ENCODE data around the gene CEP41. TPM values are rescaled to one million over a fixed set of nuclear protein-coding genes. Genes with fewer than 3 reads are reported as not detected.
A peak's percentile ranks its signal among the peaks of the same experiment; 100 is the strongest.

CEP41 gene, protein sequence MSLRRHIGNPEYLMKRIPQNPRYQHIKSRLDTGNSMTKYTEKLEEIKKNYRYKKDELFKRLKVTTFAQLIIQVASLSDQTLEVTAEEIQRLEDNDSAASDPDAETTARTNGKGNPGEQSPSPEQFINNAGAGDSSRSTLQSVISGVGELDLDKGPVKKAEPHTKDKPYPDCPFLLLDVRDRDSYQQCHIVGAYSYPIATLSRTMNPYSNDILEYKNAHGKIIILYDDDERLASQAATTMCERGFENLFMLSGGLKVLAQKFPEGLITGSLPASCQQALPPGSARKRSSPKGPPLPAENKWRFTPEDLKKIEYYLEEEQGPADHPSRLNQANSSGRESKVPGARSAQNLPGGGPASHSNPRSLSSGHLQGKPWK
- 13.2 and 23.0 TPM in 2 replicates for total RNA-seq (2014; rRNA removed; shearing (Covaris generic); ENCODE audit: low replicate concordance)

DNA sequence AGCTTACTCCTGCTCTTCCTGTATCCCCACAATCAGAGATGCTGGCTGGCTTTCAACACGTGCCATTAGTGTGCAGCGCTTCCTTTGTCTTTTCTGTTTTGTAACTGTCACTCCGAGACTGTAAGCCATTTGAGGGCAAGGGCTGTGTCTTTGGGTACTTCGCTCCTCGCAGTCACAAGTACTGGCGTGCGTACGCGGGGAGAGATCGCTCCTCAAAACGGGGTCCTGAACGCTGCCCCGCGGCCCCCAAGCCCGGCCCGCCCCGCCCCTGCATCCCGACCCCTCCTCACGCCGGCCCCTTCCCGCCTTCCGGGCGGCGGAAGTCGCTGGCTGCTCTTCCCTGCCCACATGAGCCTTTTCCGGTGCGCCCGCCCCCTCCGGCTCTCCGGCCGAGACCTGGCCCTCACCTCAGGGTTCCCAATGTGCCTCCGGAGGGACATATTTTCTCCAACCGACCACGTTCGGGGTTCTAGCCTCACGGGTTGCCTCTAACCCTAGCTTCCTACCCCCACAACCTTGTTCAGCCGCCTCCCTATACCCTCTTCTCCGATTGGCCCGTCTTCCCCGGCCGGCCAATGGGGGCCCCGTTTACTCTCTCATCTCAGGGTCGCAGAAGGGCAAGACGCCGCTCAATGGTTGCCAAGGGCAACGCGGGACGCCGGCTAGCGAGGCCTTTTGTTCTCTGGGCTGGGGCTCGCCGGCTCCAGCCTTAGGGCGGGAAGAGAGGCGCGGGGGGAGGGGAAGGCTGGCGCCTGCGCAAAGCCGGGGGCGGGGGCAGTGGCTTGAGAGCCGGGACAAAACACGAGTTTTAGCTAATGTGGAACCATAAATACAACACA lies at the start of gene CEP41:
CEP41 (minus strand) TSS at position 490 of the 839 bp plus-strand sequence; CDS start at position 440, 50 bp downstream.
- peak; percentile 98 for DNase-seq (ENCODE audit: low read depth)
- in situ Hi-C loops (cut with HindIII; ENCODE audit: low pct_unique_long_range_greater_than_20kb, low sequenced_read_pairs): no loop called here

DNA sequence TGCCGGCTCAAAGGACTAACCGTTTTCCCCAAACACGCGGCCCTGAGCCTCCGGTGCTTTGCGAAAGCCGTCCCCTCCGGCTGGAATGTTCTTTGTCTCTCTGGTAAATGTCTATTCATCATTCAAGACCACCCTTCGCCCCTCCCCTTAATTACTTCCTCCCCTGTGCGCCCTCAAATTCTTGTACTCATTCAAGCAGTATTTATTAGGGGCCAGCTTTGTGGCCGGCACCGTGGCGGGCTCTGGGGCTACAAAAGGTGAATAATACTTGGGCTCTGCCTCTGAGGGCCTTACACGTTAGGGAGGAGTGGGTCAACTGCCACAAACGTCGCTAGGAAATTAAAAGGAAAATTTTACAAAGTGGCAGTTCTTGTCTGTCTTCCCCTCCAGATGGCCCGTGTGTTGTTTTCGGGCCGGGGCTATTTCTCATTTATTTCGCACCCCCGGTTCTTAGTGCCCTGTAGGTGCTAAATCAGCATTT lies 49.5 kb upstream of the CEP41 start:
- in situ Hi-C loops (cut with HindIII; ENCODE audit: low pct_unique_long_range_greater_than_20kb, low sequenced_read_pairs): no loop called here
- no peak for DNase-seq (ENCODE audit: low read depth)

DNA sequence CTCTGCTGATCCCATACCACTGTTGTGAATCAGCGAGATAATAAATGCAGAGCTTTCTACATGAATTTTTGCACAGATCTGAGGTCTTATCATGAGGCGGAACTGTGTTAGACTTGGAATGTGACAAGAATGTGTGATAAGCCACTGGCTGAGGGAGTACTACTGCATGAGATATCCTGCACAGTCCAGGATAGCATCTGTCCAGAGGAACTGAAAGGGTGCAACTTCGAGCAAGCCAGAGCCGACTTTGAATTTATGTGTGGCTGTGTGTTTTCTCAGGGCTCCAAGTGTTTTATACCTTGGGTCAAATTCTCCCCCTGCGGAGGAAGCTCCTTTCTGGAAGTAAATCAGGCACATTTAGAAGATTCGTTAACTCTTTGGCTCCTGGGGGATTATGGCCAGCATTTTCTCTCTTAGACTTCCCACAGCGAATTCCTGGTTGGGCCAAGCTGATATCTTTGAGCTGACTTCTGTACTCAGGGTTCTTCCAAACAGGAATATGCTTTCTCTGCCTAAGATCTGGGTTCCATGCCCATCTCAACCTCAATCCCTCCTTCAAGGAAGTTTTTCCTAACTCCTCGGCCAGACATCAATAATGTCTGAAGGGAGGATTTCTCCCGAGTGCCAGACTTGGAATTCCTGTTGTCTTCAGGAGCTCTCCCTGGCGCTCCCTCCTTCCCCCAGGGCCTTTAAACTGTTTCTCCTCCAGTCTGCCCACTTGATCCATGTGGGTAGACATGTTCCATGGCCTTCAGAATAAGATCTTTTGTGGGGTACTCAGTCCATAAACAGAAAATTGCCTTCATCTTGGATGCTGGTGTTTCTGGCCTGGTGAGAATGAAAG lies 48.5 kb upstream of the CEP41 start:
- peak; percentile 47 for DNase-seq (ENCODE audit: low read depth)
- in situ Hi-C loops (cut with HindIII; ENCODE audit: low pct_unique_long_range_greater_than_20kb, low sequenced_read_pairs): no loop called here

DNA sequence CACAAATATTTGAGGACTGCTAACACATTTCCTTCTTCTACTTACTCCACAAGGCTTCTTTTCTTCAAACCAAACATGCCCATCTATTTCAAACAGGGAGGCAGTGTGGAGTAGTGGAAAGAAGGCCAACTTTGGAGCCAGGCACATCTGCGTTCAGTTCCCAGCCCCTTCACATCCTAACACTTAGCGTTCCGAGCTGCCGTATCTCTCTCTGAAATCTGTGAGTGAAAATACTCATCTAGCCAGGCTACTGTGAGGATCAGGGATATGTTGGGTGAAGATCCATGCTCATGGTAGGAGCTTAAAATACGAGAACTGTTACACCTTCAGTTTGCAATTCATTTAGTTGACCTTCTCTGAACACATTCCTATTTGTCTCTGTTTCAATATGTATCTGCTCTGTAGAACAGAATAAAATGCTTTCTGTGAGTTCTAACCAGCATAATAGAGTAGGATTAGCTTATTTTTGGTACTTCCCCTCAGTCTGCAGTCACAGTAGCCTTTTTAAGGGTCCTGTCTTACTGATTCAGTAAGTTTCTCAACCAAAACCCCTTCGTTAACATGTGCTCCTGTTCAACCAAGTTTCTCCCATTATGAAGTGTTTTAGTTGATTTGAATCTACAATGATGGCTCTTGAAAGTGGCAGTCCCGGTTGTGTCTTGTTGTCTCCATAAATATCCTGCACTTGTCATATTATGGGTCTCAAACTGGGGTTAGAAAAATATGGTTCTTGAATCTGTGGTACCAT lies 47.8 kb upstream of the CEP41 start:
- in situ Hi-C loops (cut with HindIII; ENCODE audit: low pct_unique_long_range_greater_than_20kb, low sequenced_read_pairs): no loop called here
- no peak for DNase-seq (ENCODE audit: low read depth)

DNA sequence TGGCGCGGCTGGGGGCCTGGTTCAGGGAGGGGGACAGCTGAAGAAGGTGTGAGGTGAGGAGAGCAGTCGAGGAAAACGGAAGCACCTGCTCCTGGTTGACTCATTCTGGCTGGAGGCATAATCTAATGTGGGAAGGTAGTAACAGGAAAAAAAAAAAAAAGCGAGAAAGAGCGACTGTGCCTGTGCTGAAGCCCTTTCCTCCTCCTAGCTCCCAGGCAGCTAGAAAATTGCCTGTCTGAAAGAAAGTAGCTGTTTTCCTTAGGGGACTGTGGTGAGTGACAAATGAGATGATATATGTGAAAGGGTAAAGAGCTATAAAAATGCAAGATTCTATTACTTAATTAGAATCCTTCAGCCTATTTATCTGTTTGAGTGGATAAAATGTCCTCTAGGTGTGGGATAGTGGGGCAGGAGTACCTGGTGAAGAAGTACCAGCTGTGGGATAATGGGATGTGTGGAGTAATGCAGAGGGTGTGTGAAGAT lies 46.2 kb upstream of the CEP41 start:
- DNase-seq (ENCODE audit: low read depth): peak; percentile 31

DNA sequence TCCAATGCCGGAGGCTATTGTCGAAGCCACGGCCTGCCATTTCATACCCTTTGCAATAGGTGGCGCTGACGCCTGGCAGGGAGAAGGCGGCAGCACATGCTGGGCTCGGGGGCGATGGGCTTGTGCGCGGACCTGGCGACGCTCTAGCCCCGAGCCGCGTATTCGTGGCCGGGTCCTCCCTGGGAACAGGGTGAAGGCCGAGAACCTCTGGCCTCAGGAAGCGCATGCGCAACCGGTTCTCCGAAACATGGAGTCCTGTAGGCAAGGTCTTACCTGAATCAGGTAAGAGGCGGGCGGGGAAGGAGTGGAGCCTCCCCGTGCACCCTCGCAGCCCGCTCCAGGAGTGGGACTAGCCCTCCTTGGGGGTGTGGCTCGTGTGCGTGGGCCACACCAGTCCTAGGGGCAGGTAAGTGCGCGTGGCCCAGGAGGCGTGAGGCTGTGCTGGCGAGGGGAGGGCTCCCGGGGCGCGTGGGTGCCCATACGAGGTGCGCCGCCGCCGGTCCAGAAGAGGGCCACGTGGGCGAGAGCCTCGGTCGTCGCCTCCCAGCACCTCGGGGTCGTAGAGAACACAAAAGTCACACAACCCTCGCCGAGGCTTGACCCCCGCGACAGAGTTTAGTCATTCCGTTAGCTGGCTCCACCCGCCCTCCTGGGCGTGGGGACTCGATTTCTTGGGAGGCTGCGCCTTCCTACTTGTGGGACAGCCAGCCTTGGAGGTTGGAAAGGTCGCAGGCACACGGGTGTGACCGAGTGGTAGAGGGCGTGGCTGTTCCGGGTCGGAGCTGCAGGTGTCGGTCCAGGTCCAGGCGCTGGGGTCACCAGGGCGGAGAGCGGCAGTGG lies 45.5 kb upstream of the CEP41 start:
- in situ Hi-C loops (cut with HindIII; ENCODE audit: low pct_unique_long_range_greater_than_20kb, low sequenced_read_pairs): no loop called here
- DNase-seq (ENCODE audit: low read depth): peak; percentile 64

More for the DNA sequence above, 46.2 kb upstream of the CEP41 start:
- in situ Hi-C loops (cut with HindIII; ENCODE audit: low pct_unique_long_range_greater_than_20kb, low sequenced_read_pairs): no loop called here

DNA sequence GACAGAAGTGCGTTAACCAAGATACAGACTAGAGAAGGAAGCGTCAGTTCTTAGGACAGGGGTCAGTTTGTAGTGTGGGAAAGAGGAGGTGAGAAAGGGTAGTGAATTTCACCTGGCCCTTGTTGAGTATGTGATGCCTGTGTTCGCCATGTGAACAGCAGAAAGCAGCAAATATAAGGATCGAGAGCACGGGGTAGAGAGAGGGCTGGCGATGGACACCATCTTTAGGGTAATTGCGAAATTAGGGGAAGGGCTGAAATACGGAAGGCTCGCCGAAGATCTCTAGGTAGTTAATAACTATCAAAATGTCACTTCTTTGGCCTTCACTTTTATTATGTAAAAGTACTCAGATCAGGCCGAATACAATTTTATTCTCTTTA lies 44.9 kb upstream of the CEP41 start:
- in situ Hi-C loops (cut with HindIII; ENCODE audit: low pct_unique_long_range_greater_than_20kb, low sequenced_read_pairs): no loop called here
- no peak for DNase-seq (ENCODE audit: low read depth)

DNA sequence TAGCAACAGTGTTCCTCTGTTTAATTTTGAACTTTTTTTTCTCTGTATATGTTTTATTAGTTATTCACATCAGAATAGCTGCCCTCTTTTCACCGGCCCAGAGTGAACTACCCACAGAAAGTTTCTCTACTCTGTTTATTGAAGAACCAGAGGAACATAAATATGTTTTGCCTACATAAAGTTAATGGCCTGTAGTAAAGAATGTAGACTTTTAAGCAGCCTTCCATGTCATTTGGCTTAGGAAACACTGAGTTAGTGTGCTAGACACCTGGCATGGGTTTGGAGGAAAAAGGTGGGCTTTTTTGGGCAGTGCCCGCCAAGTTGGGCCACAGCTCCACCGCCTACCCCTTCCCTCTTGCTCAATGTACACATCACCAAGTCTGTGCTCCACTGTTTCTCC lies 42.2 kb upstream of the CEP41 start:
- in situ Hi-C loops (cut with HindIII; ENCODE audit: low pct_unique_long_range_greater_than_20kb, low sequenced_read_pairs): no loop called here

DNA sequence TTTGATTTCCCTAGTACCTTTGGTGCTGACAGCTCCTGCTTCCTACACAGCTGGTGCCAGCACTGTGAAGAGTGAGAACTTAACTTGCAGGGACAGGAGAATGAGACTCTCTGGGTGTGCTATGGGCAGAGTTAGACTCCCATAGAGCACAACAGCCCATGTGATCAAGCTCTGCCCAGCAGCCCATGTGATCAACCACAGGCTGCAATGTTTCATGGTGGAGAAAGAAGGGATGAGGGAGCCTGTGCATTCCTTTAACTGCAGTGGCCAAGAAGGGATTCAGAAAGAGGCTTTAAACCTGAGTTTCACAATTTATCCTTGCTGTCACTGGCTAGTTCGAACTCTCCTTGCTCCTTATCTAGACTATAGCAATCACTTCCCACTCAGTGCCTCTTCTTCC lies 41.1 kb upstream of the CEP41 start:
- in situ Hi-C loops (cut with HindIII; ENCODE audit: low pct_unique_long_range_greater_than_20kb, low sequenced_read_pairs): no loop called here
- no peak for DNase-seq (ENCODE audit: low read depth)

More for the DNA sequence above, 42.2 kb upstream of the CEP41 start:
- no peak for DNase-seq (ENCODE audit: low read depth)

DNA sequence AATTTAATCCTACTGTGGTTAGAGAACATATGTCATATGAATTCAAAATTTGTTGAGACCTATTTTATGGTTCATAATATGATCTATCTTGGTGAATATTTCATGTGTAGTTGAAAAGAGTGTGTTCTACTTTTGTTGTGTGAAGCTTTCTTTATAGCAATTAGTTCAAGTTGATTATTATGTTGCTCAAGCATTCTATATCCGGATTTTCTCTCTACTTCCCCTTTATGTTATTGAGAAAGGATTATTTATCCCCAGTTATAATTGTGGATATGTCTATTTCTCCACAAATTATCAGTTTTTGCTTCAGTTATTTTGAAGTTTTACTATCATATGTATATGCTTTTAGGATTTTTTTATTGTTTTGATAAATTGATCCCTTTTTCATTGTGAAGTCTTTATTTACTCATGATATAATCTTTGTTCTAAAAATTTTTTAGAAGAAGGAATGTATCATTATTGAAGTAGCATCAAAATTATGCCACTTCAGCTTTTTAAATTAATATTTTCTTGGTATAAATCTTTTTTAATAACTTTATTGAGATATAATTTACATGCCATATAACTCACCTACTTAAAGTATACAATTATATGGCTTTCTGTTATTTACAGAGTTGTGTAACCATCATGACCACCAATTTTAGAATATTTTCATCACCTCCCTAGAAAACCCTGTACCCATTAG lies 39.0 kb upstream of the CEP41 start:
- no peak for DNase-seq (ENCODE audit: low read depth)
- in situ Hi-C loops (cut with HindIII; ENCODE audit: low pct_unique_long_range_greater_than_20kb, low sequenced_read_pairs): no loop called here

DNA sequence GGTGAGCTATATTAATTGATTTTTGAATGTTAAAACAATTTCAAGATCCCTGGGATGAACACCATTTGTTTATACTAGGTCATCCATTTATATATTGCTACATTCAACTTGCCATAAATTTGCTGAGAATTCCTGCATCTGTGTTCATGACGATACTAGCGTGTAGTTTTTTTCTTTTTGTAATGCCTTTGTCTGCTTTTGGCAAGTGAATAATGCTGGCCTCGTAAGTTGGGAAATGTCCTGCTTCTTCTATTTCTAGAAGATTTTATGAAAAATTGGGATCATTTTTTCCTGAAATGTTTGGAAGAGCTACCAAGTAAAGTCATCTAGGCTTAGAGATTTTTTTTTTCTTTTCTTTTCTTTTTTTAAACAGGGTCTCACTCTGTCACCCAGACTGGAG lies 38.2 kb upstream of the CEP41 start:
- DNase-seq (ENCODE audit: low read depth): no peak
- in situ Hi-C loops (cut with HindIII; ENCODE audit: low pct_unique_long_range_greater_than_20kb, low sequenced_read_pairs): no loop called here

DNA sequence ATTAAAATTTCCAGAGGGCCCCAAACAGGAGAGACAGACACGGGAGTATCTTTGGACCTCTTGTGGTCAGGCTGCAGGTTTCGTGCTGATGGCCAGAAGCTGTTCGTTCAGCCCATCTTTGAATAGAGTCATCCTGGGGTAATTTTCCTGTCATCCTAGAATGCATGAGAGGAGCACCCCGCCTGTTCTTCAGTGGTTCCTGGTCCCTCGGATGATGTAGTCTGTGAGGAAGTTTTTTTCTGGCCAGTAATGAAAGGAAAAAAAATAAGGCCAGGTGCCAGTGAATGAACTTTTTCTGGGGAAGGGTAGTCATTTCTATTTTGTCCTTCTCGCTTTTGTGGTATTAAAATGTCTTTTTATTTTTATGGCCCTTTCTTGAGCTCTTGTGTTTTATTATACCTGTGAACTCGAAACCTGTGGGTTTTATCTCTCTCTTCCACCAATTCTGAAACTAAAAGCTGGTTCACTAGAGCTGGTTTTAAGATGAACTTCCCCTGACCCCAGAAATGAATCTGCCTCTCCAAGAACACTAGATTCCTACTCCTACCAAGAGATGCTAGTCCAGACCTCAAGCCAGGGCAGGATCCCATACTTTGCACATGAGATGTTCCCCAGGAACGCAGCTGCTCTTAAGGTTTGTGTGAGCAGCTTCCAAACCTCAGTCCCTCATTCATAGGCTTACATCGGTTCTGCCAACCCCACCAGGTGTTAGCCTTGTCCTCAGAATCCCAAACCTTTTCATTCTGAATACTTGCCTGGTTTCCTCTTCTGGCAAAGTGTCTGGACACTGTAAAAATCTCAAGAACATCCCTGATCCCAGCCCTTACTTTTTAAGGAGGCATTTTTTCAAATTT lies 35.7 kb upstream of the CEP41 start:
- DNase-seq (ENCODE audit: low read depth): no peak

DNA sequence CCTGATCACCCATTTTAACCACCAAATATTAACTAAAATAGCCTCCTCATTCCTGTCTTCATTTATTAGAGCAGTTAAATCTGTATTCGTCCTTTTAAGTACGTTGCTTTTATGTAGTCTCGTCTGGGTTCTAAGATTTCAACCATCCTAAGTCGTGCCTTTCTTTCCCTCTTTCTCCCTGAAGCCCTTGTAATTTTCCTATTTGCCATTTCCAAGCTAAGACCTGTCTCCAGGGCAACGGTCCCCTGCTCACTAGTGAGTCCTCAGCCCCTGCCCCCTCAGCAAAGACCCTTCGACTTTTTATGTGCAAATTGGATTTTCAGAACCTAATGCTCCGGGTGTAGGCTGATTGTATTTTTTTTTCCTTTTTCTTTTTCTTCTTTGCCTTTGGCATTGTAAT lies 35.0 kb upstream of the CEP41 start:
- in situ Hi-C loops (cut with HindIII; ENCODE audit: low pct_unique_long_range_greater_than_20kb, low sequenced_read_pairs): no loop called here
- no peak for DNase-seq (ENCODE audit: low read depth)

More for the DNA sequence above, 35.7 kb upstream of the CEP41 start:
- in situ Hi-C loops (cut with HindIII; ENCODE audit: low pct_unique_long_range_greater_than_20kb, low sequenced_read_pairs): no loop called here

DNA sequence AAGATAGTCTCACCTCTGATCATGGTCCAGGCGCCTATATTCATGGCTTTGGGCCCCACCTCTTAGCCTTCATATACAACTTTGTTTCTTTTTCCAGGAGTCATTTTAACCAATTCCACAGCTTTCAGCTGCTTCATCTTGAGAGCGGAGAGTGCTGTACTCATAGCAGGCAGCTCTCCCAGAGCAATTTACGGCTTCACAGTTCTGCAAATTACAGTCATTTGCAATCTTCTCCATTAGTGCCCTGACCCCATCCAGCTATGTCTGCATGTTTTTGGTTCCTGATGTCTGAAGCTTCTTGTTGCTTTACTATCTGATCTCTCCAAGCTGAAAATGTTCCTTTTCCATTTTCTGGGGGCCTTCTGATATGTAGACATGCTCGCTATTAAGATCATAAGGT lies 33.1 kb upstream of the CEP41 start:
- in situ Hi-C loops (cut with HindIII; ENCODE audit: low pct_unique_long_range_greater_than_20kb, low sequenced_read_pairs): no loop called here
- no peak for DNase-seq (ENCODE audit: low read depth)

DNA sequence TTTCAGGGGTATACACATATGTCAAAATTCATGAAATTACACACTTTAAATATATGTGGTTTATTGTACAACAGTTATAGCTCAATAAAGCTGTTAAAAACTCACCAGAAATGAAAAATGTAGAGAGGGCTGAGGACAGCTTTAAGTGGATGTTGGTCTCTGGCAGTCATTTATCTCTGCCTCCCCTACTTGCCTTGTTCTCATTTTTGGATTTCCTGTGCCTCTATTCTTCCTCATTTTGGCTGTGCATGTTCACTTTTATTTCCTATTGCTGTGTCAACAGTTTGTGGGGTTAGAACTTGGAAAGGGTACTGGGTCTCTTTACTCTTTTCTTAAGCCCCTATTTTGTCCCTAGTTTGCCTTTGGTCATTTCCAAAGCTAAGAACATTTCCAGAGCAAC lies 32.5 kb upstream of the CEP41 start:
- in situ Hi-C loops (cut with HindIII; ENCODE audit: low pct_unique_long_range_greater_than_20kb, low sequenced_read_pairs): no loop called here
- DNase-seq (ENCODE audit: low read depth): no peak
